HG03571 (cell line): Measurements from ENCODE around the gene SCMH1.
A peak's percentile ranks its signal among the peaks of the same experiment; 100 is the strongest.

Experiments used
- ATAC-seq: cut with Tn5 transposase; IDR thresholded peaks from one replicate; pipeline ENCODE4 v1.9.1; 2021; ENCODE audit not compliant: unreplicated experiment

The SCMH1 gene

DNA sequence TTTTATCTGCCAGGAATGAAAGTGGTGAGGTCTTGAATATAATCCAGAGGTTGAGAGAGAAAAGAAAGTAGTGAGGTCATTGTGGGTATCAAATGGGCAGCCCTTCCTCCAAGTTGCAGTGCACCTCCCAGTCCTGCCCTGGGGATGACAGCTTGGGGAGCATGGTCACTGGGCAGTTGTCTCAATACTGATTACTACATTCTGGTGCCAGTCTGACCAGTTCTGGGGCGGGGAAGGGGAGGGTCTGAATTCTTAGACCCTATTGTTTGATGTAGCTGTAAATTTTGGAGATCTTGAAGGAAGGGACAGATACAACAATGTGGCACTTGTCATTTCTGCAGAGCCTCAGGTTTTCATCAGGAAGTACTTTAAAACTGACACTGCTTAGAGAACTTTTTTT is 231.8 kb downstream of the SCMH1 start:
- ATAC-seq = no peak

DNA sequence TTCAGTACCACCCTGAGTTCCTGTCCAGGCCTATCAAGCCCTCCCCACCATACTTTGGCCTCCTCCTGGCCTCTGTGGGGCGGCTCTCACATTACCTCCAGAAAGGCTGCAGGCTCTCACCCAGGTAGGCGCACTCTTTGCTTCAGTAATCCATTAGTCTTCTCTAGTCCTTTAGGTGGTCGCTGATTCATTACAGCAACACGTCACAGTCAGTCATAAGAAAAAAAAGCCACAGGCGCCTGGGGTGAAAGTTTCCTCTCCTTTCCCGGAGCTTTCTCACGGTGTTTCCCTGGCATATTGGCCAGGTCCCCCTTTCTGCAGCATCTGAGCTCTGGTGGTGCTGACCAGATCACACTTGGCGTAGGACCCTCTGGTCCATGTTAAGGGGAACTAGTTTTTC is 232.6 kb downstream of the SCMH1 start:
- ATAC-seq = no peak

DNA sequence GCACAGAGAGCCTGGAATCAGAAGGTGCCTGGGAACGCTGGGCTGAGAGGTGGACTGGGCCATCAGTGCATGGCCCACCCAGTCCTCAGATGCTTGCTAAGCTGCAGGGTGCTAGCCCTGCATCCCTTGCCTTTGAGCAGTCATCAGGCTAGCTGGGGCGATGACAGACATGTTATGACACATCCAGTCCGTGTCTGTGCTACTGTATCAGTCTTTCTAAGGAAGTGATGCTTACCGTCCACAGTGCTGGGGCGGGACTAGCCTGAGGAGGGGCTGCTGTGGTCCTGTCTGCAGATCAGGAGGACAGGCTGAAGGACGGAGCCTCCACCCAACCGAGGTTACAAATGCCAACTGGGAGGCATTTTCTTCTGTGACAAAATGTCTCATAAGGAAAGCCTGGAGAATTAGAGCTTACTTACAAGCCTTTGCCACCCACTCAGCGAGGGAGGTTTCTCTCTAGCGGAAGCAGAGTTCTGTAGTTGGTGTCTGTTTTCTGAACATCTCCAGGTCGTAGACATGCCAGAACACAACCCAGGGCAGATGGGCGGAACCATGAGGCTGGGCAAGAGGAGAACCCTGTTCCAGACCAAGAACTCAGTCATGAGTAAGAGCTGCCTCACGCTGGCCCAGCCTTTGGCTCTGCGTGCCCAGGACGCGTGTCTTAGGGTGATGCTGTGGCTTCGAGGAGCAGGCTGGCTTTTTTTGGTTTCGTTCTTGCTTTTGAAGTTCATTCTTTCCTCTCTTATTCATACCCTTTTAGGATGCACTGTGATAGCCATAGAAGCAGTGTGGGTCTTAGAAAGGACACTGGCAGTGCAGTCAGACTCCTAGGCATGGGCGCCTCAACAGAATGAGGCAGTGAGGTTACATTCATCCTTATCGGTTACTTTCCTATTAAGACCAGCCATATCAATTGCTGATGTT is 234.9 kb downstream of the SCMH1 start:
- ATAC-seq = no peak

DNA sequence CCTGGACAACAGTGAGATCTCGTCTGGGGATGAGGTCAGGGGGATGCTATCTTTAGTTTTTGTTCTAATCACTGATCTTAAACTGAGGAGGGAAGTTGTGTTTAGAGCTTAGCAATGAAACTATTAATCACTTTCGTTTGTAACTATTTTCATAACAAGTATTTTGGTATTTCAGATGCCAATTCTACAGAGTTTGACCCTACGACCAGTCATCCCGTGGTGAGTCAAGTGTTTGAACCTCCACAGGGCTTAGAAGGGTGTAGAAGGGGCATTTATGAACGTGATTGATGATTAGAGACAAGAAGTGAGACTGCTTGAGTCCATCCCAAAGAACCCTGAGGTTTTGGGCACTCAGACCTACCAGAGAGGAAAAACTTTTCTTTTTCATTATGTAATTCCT is 236.2 kb downstream of the SCMH1 start:
- no peak for ATAC-seq

DNA sequence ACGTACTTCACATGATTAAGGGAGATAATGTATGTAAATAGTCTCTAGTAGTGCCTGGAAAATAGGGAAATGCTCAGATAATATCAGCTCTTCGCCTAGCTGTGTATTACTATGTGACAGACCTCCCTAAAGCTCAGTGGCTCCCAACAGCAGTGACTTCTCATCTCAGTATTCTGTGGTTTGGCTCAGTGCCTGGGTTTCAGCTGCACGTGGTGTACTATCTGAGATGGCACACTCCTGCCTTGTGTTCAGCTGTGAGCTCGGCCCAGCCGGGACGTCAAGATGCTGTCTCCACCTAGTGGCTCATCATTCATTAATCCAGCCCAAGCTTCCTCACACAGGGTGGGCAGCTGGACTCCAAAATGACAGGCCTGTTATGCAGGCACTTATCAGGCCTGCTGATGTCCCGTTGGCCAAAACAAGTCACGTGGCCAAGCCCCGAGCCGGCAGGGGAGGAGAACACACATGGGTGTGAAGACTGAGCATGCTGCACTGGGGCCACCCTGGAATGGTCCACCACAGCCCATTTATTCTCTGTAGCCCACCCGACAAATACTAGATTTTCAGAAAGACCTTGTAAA is 238.4 kb downstream of the SCMH1 start:
- peak; percentile 97 for ATAC-seq

DNA sequence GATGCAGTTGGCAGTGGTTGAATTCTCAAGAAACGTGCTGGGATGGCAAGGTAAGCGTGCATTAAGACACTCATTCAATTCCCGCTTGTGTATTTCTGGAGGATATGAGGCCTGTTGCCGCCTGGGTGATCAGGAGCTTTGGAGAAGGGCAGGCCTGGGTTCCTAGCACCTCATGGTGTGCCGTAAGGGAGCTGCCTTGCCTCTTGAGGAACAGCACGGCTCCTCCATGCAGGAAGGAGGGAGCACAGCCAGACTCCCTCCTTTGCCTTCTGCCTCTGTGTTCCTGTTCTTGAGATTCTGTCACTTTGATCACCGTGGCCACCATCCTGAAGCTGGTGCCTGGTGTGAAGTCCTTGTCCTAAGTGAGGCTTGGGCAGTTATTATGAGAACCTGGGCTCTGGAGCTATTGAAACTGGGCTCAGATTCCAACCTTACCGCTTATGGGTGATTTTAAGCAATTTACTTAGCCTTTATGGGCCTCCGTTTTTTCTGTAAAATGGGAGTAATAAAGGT is 238.9 kb downstream of the SCMH1 start:
- ATAC-seq = no peak

DNA sequence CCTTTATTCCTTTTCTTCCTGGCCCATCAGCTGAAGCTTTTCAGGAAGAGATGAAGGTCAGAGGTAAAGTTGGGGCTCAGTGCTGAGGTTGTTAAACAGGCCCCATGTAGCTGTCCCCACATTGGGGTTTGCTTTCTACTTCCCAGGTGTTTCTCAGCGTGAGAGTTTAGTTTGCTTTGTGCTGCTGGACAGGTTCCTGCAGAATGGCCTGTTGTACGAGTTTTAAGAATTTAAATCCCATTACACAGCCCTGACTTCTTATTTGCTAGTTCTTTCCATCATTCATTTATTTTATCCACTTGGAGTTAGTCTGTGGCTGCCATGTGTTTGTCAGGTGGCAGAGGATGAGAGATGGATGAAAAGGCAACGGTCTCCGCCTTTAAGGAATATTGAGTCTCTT is 243.4 kb downstream of the SCMH1 start:
- ATAC-seq = no peak

DNA sequence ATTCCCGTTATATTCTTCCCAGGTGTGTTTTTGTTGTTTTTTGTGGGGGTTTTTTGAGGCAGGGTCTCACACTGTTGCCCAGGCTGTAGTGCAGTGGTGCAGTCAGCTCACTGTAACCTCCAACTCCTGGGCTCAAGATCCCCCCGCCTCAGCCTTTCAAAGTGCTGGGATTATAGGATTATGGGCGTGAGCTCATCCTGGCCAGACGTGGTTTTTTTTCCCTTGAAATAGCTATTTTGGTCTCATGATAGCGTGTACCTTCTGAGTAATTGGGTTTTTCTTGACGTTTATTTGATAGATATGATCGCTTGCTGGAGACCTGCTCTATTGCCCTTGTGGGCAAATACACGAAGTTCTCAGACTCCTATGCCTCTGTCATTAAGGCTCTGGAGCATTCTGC is 245.0 kb downstream of the SCMH1 start:
- no peak for ATAC-seq

DNA sequence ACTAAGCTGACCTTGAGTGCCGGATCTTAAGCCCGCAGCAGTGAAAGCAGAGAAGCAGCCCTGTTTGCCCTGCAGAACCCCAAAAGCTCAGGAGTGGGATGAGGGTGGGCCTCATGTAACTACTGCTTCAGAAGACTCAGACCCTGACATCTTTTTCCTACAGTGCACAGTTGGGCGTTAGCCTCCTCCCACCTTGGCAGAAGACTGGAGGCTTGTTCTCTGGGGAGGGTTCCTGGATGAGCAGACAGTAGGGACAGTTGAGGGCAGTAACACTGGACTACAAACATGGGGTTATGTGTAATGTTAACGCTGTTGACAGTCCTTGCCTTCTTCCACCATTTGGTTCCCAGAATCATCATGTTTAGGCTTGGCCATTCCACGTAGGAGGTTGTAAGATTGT is 253.0 kb downstream of the SCMH1 start:
- no peak for ATAC-seq

DNA sequence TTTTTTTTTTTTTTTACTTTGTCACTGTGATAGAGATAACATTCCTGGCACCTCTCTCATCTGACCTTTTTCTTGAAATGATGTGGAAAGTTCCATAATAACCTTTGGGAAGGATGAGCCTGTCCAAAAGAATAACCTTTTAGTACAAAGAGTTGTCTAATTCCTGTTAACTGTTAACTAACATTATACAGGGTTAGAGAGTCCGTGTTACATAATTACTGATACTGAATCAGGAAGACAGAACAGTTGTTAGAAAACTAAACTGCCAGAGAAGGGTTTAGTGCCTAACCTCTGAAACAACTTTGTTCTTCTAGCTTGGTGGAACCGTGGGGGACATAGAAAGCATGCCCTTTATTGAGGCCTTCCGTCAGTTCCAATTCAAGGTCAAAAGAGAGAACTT is 253.8 kb downstream of the SCMH1 start:
- ATAC-seq = no peak

DNA sequence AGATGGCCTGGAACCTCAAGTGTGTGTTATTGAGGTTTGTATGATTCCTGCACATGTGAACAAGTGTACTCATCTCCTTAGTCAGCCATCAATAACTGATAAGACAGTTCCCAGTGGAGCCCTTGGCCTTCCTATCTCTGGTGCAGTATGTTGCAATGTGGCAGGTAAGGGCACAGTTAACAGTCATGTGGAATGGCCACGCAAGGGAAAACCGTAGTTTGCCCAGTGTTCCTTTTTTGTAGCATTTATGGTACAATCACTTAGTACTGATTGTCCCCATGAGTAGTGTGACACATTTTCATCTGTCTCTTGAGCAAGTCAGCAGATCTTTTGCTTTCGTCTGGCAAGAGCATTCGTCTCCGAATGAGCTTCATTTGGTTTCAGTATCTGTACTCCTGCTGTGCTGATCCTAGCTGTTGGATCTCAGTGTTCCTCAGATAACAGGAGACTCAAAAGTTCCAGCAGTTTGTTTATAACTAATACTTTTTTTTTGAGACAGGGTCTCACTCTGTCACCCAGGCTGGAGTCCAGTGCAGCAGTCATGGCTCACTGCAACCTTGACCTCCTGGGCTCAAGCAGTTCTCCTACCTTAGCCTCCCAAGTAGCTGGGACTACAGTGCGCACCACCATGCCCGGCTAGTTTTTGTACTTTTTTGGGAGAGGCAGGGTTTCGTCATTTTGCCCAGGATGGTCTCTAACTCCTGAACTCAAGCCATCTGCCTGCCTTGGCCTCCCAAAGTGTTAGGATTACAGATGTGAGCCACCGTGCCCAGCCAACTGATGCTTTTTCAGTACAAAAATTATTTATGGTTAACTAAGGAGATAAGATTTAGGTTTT is 254.4 kb downstream of the SCMH1 start:
- ATAC-seq = no peak

DNA sequence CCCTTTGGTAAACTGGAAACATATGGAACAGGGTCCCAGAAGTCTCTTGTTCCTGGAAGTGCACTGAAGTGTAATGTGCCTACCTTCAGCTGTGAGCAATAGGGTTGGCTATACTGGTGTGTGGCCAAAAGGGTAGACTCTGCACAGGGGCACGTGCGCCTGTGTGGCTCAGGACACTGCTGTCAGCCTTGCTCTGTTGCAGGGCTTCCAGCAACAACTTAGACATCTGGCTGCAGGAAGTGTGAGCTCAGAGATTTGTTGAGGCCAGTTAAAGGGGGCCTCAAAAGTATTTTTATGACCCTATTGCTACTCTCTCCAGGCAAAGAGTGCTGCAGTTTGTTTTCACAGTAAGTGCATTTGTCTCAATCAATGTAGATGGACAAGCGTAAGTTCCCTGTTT is 255.2 kb downstream of the SCMH1 start:
- no peak for ATAC-seq

DNA sequence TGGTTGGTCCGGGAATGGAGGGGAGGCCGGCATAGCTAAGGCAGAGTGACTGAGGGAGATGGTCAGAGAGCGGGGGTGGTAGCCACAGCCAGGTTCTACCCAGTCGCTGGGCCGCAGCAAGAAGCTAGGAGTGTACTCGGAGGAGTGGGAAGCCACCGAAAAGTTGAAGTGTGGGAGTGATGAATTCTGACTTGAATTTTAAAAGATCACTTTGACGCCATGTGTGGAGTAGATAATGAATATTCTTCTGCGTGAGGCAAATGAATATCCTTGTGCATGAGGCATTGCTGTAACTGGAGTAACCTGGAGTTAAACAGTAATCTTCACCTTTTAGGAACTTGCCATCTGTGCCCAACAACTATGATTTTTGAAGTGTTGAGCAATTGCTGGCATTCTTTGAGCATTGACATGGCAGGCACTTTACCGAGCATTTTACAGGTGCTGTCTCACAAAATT is 255.8 kb downstream of the SCMH1 start:
- no peak for ATAC-seq

DNA sequence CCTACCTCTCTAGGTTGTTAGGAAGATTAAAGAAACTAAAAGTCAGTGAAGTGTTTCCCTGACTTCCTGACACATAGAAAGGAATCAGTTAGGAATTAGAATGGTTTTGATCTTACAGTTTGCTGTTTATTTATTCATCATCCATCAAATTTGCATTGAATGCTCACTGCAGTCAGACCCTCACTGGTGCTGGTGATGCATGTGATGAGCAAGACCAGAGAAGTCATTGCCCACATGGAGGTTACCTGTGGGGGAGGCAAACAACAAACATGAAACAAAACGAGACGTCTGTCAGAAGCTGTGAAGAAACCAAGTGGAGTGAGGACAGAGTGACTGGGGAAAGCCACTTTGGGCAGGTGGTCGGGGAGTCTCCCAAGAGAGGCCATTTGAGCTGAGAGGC is 256.2 kb downstream of the SCMH1 start:
- no peak for ATAC-seq

DNA sequence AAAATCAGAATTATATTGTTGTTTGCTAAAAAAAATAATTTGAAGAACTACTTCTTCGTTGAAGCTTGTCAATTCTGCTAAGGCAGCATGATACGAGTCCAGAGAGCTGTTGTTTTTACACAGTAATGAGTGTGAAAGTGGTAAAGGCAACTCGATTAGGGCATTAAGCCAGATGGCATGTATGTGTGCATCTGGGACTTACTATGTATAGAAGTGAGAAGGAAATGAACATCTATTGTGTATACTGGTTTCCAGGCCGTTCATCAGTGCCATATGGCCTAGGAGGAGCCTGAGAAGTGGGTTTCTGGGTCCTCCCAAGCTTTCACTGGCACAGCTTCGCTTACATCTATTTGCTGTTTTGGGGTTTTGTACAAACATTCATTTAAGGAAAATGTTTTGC is 256.9 kb downstream of the SCMH1 start:
- ATAC-seq = no peak

DNA sequence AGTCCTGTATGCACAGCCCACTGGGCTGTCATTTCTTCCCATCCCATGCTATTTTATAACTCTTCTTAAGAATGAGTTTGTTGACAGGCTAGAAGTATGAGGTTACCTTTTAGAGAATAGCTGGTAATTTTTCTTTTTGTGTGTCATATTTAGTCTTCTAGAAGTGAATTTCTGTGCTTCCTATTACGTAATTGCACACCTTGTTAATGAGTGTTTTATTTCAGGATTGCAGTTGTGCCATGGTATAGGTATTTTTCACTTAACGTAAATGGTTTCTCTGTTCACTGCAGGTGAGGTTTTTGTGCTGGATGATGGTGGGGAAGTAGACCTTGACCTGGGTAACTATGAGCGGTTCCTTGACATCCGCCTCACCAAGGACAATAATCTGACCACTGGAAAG is 257.6 kb downstream of the SCMH1 start:
- no peak for ATAC-seq

DNA sequence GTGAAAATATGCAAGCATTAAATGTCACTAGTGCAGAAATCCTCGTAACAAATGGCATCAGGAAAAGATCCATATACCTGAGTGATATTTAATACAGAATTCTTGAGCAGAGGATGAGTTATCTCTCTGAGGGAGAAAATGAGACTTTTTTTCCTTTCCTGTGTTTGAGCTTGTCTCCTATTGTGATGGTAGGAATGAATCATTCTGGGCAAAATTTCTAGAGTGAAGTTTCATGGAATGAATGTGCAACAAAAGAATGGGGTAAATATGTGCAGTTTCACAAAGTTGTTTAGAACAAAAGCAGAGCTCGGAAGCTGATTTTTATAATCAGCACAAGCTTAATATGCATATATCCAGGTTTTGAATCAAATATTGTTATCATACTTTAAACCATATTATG is 258.0 kb downstream of the SCMH1 start:
- no peak for ATAC-seq

DNA sequence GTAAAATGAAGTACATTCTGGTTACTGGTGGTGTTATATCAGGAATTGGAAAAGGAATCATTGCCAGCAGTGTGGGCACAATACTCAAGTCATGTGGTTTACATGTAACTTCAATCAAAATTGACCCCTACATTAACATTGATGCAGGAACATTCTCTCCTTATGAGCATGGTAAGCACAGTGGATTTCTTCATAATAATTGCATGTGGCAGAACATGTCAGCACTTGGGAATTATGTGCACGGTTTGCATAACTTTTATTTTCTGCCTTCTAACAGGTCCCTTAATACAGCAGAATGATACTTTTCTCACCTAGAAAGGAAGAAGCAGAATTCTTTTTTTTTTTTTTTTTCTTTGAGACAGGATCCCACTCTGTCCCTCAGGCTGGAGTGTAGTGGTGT is 258.8 kb downstream of the SCMH1 start:
- ATAC-seq = no peak

DNA sequence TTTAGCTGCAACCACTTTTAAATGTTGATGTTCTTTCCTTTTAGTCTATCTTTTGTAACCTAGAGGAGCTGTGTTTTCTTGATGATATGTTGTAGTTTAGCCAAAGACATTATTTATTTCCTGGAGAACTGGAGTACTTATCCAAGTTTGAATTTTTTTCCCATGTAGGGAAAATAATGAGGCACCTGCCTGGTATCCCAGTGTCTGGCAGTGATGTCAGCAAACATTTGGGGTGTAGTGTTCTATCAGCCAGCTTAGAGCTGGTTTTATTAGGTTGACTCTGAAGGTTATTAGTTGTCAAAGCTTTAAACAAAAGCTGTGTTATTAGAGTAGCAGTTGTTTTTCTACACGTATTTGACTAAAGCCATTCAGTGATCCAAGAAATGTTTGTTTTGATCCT is 259.4 kb downstream of the SCMH1 start:
- ATAC-seq = no peak

DNA sequence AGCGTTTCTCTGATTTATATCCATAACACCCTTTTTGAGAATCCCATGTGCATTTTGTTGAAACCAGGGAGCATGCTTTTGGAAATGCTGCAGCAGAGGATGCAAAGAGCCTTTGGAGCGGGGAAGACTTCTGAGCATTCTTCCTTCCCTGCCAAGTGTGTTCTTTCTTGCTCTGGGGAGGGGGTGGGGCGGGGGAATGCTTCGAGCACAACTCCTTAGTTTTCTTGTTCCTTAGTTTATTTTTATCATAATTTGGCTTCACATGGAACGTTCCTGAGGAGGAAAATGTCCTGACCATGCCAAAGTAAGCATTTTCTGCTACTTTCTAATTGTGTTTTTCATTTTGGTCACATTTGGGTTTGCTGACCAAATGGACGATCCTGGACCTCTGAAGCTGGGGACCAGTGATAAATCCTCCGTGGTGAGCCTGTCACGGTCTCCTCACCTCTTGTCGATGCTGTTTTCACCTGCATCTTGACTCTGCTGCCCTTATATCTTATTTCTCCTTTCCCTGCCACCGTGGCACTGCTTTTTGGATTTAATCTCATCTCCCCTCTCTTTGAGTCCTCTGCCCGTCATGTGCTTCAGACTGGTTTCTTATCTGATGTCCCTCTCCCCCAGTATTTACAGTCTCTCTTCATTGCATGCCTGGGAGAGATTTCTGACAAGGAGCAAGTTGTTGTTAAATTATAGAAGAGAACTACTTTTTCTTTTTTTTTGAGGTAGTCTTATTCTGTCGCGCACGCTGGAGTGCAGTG is 260.2 kb downstream of the SCMH1 start:
- ATAC-seq = no peak
